Spleen (tissue), 7 donors: ENCODE data around the gene FHAD1.

Experiments used
- POLR2AphosphoS5 ChIP-seq, 3 donors: sonication (generic); formaldehyde crosslinking; IDR thresholded peaks; one replicate each; pipeline ENCODE4 v1.5.1; 2017; ENCODE audit warnings: antibody characterized with exemption in 3 of 3
- TF ChIP-seq, protein P1 (sequence below), 11 experiments: fragments of 200-600 bp in 7 of 11; fragments of 450-650 bp in 4 of 11; sonication (generic) in 4 of 11; IDR thresholded peaks in 8 of 11; conservative IDR thresholded peaks in 3 of 11; 1 replicate in 7 of 11; 2 replicates in 4 of 11; pipeline versions ENCODE4 v1.4.0 to v1.8.0; 2016 to 2021; ENCODE audit warnings: antibody characterized with exemption in 11 of 11, inconsistent platforms in 4 of 11, mild to moderate bottlenecking in 1 of 11
- donor health status: DM: no; HTN: no; CAD: no; lungs with moderate emphysema.
- donor health status: DM: no; HTN: no; CAD: no.
- donor health status: DM: no; HTN: no; CAD: no.

DNA sequence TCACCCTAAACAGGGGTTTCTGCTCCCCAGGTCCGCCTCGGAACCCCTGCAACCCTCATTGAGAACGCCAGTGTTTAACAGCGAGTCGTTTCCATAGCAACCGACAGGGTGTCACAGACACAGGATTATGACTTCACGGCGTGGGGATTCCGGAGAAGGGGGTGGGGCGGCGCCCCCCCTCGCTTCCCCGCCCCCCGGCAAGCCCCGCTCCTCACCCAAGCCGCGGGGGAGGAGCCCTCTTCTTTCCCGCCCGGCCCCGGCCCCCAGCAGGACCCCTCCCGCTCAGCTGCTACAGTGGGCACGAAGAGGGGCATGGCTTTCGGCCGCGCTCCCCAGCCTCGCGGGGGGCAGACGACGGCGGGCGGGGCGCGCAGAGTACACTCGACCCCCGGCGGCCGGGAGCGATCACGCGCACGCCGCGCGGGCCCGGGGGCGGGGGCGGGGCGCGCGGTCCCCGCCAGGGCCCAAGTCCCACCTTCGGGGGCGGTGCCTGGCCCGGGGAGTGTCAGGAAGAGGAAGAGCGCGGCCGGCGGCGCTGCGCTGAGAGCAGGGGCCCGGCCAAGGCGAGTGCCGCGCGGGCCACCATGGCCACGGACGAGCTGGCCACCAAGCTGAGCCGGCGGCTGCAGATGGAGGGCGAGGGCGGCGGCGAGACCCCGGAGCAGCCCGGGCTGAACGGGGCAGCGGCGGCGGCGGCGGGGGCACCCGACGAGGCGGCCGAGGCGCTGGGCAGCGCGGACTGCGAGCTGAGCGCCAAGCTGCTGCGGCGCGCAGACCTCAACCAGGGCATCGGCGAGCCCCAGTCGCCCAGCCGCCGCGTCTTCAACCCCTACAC is 162.6 kb downstream of the FHAD1 start, which contains the start of gene EFHD2:
- TF ChIP-seq, protein P1, sequence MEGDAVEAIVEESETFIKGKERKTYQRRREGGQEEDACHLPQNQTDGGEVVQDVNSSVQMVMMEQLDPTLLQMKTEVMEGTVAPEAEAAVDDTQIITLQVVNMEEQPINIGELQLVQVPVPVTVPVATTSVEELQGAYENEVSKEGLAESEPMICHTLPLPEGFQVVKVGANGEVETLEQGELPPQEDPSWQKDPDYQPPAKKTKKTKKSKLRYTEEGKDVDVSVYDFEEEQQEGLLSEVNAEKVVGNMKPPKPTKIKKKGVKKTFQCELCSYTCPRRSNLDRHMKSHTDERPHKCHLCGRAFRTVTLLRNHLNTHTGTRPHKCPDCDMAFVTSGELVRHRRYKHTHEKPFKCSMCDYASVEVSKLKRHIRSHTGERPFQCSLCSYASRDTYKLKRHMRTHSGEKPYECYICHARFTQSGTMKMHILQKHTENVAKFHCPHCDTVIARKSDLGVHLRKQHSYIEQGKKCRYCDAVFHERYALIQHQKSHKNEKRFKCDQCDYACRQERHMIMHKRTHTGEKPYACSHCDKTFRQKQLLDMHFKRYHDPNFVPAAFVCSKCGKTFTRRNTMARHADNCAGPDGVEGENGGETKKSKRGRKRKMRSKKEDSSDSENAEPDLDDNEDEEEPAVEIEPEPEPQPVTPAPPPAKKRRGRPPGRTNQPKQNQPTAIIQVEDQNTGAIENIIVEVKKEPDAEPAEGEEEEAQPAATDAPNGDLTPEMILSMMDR (IDR thresholded peaks at IDR 0.05 in 8 of 11, conservative IDR thresholded peaks at IDR 0.05 in 3 of 11) = peak in 1 of 11 experiments; percentile 11
- TF ChIP-seq POLR2AphosphoS5 (IDR thresholded peaks at IDR 0.05) = peak; percentile 89 to 93 (median 91)
